Endometrial microvascular endothelial cells (primary cell): ENCODE data around the gene CCDC32. TPM values are rescaled to one million over a fixed set of nuclear protein-coding genes. Genes with fewer than 3 reads are reported as not detected.

Experiments
- in situ Hi-C: cut with HindIII; loops from 2 replicates; pipeline ENCODE4 v1.10.0; 2017; ENCODE audit warnings: low sequenced_read_pairs, low pct_unique_long_range_greater_than_20kb; ENCODE audit errors: inconsistent ontology term
- total RNA-seq: library from RNA; depleted of rRNA; stranded (reverse); fragments of >200 nt; gene quantifications from one replicate; pipeline ENCODE4 v1.2.3, GENCODE V29; 2015; ENCODE audit errors: inconsistent ontology term

The CCDC32 gene
- total RNA-seq, 1 donor from 2014 or later = 40.4 TPM

DNA sequence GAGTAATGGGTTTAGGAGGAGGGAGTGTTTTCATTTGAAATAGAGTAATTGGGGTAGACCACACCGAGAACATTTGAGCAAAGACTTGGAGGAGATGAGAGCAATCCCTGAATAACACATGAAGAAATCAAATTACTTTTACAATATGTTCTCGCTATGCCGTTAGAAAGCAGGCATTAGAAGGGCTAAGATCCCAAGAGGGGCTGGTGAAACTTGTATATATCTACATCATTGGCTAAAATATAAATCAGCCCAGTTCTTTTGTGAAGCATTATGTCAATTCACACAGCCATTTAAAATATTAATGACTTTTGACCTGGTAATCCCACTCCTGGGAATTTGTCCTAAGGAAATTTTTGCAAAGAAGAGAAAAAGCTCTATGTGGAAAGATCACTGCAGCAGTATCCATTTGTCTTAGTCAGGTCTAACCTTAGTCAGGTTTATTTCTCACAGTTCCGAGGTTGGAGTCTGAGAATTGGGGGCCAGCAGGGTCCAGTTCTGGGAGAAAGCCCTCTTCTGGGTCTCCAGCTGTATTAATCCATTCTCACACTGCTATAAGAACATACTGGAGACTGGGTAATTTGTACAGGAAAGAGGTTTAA, 31.0 kb downstream of the CCDC32 start:
- in situ Hi-C loops = no loop called here

- in situ Hi-C loops = no loop called here
Measured at GRCh38 chr15:40528801-40529200, 36.0 kb downstream of the CCDC32 start.

DNA sequence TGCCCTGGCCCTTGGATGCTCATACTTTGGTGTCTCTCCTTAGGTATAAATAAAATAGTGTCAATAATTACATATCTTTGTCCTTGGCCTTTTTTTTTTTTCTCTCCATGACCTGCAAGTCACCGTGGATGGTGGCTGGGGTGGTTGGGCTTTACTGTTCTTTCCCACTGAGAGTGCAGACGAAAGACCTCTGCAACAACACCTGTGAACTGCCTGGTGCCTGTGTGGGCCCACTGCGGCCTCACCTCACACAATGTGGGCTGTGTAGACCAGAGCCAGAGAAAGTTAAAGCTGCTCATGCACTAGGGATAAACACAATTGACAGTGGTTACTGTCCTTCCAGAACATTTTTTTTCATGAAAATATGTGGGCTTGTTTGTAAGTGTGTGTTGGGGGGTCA, 39.0 kb downstream of the CCDC32 start:
- in situ Hi-C loops = no loop called here

GRCh38 chr15:40523611-40524010, 41.2 kb downstream of the CCDC32 start:
- in situ Hi-C loops = no loop called here

DNA sequence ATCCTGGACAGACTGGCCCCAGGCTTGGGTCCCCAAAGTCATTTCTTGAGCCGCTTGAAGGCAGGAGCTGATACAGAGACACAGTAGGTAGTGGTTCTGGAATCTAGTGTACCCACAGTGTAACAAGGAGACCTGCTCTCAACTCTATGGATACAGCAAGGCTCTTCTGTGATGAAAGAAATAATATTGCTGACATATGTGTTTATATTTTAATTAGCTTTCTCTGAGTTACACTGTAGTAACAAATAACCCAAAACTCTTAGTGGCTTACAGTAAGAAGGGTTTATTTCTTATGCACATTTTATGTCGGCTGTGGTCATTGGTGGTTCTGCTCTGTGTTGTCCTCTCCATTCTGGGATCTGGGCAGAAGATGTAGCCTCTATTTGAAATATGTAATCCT, 48.5 kb downstream of the CCDC32 start:
- in situ Hi-C loops = no loop called here

DNA sequence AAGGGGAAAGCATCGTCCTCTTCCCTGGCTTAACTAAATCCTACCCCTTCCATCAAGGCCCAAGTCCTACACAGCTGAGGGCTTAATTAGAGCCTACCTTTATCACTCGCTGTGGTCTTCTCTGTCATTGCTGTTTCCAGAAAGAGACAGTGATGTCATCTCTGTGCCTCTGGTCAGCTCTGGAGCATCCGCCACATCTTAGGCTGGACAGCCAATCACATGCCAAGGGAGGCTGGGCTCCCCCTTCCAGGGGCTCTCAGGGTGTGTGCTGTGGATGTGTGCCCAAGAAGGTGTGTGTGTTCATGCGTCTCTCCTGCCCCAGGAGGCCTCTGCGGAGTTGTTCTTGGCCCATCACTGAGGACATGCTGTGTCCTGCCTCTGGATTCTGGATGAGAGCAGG, 51.2 kb downstream of the CCDC32 start:
- in situ Hi-C loops = no loop called here

DNA sequence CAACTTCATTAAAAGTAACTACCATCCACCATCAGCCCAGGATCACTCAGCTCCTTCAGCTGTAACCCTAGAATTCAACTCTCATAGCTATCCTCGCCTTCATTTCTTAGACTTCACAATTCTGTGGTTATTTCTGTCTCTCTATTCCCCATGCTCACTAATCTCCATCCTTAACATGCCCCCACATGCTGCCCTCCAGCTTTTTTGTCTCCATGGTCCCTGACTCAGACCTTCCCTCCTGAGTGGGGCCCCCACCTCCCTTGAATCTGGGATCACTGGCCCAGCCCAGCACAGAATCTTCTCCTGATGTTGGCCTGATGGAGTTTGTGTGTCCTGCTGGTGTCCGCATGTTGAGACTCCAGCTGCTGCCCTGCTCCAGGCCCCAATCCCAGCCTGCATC, 52.4 kb downstream of the CCDC32 start:
- in situ Hi-C loops = no loop called here

DNA sequence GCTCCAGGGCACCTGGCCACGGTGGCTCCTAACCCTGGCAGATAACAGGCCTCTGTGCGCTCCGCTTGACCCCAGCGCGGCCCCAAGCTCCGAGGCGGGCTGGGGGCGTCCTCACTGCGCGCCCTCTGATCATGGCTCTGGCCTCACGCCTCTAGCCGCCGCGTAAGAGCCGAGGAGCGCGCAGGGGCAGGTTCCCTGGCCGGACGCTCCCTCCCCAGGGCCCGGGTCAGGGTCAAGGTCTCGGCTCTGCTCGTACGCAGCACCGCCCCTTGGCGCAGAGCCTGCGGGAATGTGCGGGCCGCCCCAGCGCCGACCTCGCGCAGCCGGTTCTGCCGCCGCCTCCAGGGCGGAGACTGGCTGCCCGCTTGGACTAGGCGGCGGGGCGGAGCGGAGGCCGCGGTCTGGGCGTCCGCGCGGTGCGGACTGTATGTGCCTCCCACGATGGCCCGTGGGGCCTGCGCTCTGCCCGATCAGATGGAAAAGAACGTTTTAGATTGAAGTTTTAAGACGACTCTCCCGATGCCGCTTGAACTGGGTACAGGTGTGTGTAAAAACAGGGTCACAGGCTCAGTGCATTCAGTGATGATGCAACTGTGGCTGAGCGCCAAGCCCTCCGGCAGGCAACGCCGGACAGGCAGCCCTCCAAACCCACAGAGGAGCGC, 53.2 kb downstream of the CCDC32 start:
- in situ Hi-C loops = no loop called here

- in situ Hi-C loops = no loop called here
Measured at GRCh38 chr15:40511093-40511471, 53.8 kb downstream of the CCDC32 start.

DNA sequence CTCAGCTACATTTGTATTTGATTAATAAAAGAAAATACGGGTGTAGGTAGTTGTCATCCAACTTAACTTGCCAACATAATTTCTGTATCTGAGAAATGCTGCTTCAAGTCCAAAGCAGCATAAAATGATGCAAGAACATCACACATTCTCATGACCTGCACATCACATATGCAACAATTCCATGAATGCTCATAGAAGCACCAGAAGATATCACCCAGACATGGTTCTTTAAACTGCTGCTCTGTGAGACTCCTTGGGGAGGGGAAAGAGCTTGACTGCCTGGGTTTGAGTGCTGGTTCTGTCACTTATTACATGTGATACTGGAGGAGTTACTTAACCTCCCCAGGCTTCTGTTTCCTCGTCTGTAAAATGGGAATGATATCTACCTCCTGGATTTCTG, 54.6 kb downstream of the CCDC32 start:
- in situ Hi-C loops = no loop called here

GRCh38 chr15:40508216-40508615, 56.6 kb downstream of the CCDC32 start:
- in situ Hi-C loops = no loop called here

DNA sequence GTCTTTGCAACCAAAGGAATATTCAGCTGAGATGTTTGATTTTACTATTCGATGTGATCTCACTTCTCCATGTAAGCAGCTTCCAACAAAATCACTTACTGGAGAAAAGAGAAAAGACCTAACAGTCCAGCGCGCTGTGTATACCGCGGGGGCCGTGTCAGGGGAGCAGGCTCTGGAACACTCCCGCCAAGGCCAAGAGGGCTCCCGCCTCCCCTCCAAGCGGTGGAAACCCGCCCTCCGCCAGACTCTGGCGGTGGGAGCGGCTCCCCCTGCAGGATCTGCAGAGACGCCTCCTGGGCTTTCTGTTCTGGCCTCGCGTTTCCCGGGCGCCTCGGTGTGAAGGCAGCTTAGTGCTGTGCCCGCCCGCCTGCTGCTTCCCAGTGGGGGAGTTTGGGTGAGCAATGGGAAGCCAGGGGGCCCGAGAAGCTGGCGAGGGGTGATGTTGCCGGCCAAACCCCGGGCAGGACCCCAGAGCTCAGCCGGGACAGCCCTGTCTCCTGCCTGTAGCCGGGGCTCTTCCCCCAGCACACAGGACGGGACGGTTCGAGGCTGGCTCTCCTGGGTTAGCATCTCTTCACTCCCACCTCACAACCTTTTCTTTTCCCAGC, 57.8 kb downstream of the CCDC32 start:
- in situ Hi-C loops = no loop called here

Other genes starting within 250 kb of the CCDC32 start
- 15.1 TPM for gene INAFM2, start 241.3 kb downstream of the CCDC32 start, total RNA-seq
- 16.1 TPM for gene CCDC9B, start 224.1 kb downstream of the CCDC32 start, total RNA-seq
- gene PHGR1, start 214.0 kb downstream of the CCDC32 start, total RNA-seq = not detected
- gene DISP2, start 206.8 kb downstream of the CCDC32 start, total RNA-seq = 0.46 TPM
- 50.6 TPM for gene KNSTRN, start 182.3 kb downstream of the CCDC32 start, total RNA-seq
- gene IVD, start 159.2 kb downstream of the CCDC32 start, total RNA-seq = 37.2 TPM
- 17.1 TPM for gene BAHD1, start 124.1 kb downstream of the CCDC32 start, total RNA-seq
- 30.3 TPM for gene CHST14, start 94.1 kb downstream of the CCDC32 start, total RNA-seq
- gene RPUSD2, start 4.3 kb upstream of the CCDC32 start, total RNA-seq = 8.9 TPM
- 40.9 TPM for gene KNL1, start 29.2 kb upstream of the CCDC32 start, total RNA-seq
- gene RAD51, start 130.1 kb upstream of the CCDC32 start, total RNA-seq = 13.0 TPM
- 35.8 TPM for gene RMDN3, start 190.2 kb upstream of the CCDC32 start, total RNA-seq
- 6.8 TPM for gene GCHFR, start 199.0 kb upstream of the CCDC32 start, total RNA-seq
- gene C15orf62, start 204.9 kb upstream of the CCDC32 start, total RNA-seq = not detected
- gene ZFYVE19, start 242.0 kb upstream of the CCDC32 start, total RNA-seq = 35.5 TPM
- 47.3 TPM for gene DNAJC17, start 242.4 kb upstream of the CCDC32 start, total RNA-seq